Activated naive CD4-positive, alpha-beta T cell treated with anti-CD3 and anti-CD28 coated beads, Interleukin-2, amount 50 U/mL, for 72 hours (primary cell): ENCODE data around the gene EBLN1. TPM values are rescaled to one million over a fixed set of nuclear protein-coding genes. Genes with fewer than 3 reads are reported as not detected.

Source experiments
- ATAC-seq, 2 donors: fragments of 150-1000 bp; cut with Tn5 transposase; 2 replicates each; pipeline ENCODE4 v1.10.0; 2021; ENCODE audit warnings: mild to moderate bottlenecking in 2 of 2, moderate library complexity in 2 of 2
- DNase-seq, 2 donors: peaks; one replicate each; pipeline ENCODE4 v3.0.0; 2021 to 2022; ENCODE audit warnings: low spot score in 2 of 2
- H3K27ac Mint-ChIP-seq, 2 donors: one replicate each; pipeline ENCODE4 v1.8.0; 2022; ENCODE audit warnings: mild to moderate bottlenecking in 2 of 2, mixed read lengths in 2 of 2
- H3K36me3 Mint-ChIP-seq, 2 donors: one replicate each; pipeline ENCODE4 v1.8.0; 2022; ENCODE audit warnings: mixed read lengths in 2 of 2
- H3K9me3 Mint-ChIP-seq, 2 donors: one replicate each; pipeline ENCODE4 v1.8.0; 2022; ENCODE audit warnings: mixed read lengths in 2 of 2
- total RNA-seq, 2 donors: library from RNA; stranded (reverse); gene quantifications; one replicate each; pipeline ENCODE4 v1.2.3, GENCODE V29; 2022

Gene EBLN1
- total RNA-seq, 2 donors from 2014 or later = not detected

GRCh38 chr10:22174442-22174841 is 43.4 kb downstream of the EBLN1 start:
- Mint-ChIP-seq H3K27ac (no peak overlapping the region), H3K9me3 (peaks cover 0 to 6% of the 10 kb centered on the region in 2 donors), H3K36me3 (no peaks in the 10 kb centered on the region)
- DNase-seq (no peak), ATAC-seq (no peak)

- ATAC-seq = no peak
- Mint-ChIP-seq H3K36me3 (no peaks in the 10 kb centered on the region), H3K27ac (no peak overlapping the region), H3K9me3 (peaks cover 3 to 6% of the 10 kb centered on the region in 2 donors)
- no peak for DNase-seq
These were observed 46.7 kb downstream of the EBLN1 start for GRCh38 chr10:22171131-22171530.

GRCh38 chr10:22170582-22170981 is 47.2 kb downstream of the EBLN1 start:
- H3K36me3 Mint-ChIP-seq = no peaks in the 10 kb centered on the region
- H3K27ac Mint-ChIP-seq = no peak overlapping the region
- H3K9me3 Mint-ChIP-seq = peaks cover 3 to 6% of the 10 kb centered on the region in 2 donors
- DNase-seq (no peak), ATAC-seq (no peak)

- H3K9me3 Mint-ChIP-seq = no peaks in the 10 kb centered on the region
- ATAC-seq (no peak), DNase-seq (no peak)
- H3K27ac Mint-ChIP-seq = peak overlapping the region in 1 of 2 donors; percentile 16
- peaks cover 0 to 8% of the 10 kb centered on the region in 2 donors for H3K36me3 Mint-ChIP-seq
These were observed 57.8 kb downstream of the EBLN1 start for GRCh38 chr10:22159979-22160378.

- DNase-seq (no peak), ATAC-seq (peak in 1 of 2 donors; percentile 20)
- H3K36me3 Mint-ChIP-seq = peaks cover 0 to 8% of the 10 kb centered on the region in 2 donors
- H3K27ac Mint-ChIP-seq = peak overlapping the region; percentile 59 to 67
- H3K9me3 Mint-ChIP-seq = no peaks in the 10 kb centered on the region
These were observed 58.6 kb downstream of the EBLN1 start for GRCh38 chr10:22159180-22159579.

Other genes starting within 250 kb of the EBLN1 start
- gene DNAJC1, start 214.3 kb downstream of the EBLN1 start, total RNA-seq = 10 to 100 TPM; 22.2 to 27.8 TPM
- gene COMMD3, start 98.4 kb upstream of the EBLN1 start, total RNA-seq = 10 to 100 TPM; 57.3 to 91.3 TPM
- gene BMI1, start 103.1 kb upstream of the EBLN1 start, total RNA-seq = 10 to 100 TPM; 42.9 to 48.7 TPM
- gene SPAG6, start 127.5 kb upstream of the EBLN1 start, total RNA-seq = under 1 TPM in 1 of 2 donors, not detected in 1; 0.19 TPM